ENCODE results near the gene PFKFB4. TPM values are rescaled to one million over a fixed set of nuclear protein-coding genes. Genes with fewer than 3 reads are reported as not detected.
"Not testable (repeated sequence)": the region's sequence is repeated elsewhere in the genome, so short reads cannot be mapped to it uniquely, and the experiment has no call there.

The PFKFB4 gene
- polyA plus RNA-seq, 1 of the 3 experiments (the other 2 are of a cell fraction) = 5.7 TPM

DNA sequence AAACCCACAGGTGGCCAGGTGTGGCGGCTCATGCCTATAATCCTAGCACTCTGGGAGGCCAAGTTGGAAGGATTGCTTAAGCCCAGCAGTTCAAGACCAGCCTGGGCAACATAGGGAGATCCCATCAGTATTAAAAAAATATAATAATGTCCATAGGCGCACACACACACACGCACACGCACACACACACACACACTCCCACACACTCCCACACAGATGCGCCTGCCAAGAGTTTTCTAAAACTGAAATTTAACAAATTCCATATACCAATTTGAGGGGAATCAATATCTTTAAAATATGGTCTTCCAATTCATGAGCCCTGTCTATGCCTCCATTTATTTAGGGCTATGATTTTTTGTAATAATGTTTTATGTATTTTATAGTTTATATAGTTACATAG is 69.7 kb downstream of the PFKFB4 start:
- H3F3A ChIP-seq (replicated peaks; ENCODE audit: insufficient read depth) = peaks cover 14% of the 10 kb centered on the region
- 96% methylated on average over 5 of the region's 5 CpGs for WGBS (ENCODE audit: low lambda C conversion rate)
- POLR2A ChIA-PET = no interaction called here
- no peak overlapping the region for H3K4me3 ChIP-seq (ENCODE audit: low read depth in 2 of 2, low read length in 1 of 2)
- no peak overlapping the region for H2AFZ ChIP-seq (ENCODE audit: low read depth)
- H3K4me1 ChIP-seq (ENCODE audit: control insufficient read depth in 1 of 2, insufficient read depth in 2 of 2, low read depth in 1 of 2, low read length in 1 of 2) = no peaks in the 10 kb centered on the region
- H3K9ac ChIP-seq = no peak overlapping the region
- H3K27me3 ChIP-seq (ENCODE audit: insufficient read depth) = no peaks in the 10 kb centered on the region
- no peak for DNase-seq
- no peaks in the 10 kb centered on the region for H3K9me2 ChIP-seq
- peaks cover 0 to 5% of the 10 kb centered on the region in 2 experiments for H3K36me3 ChIP-seq (replicated peaks in 1 of 2; ENCODE audit: control insufficient read depth in 1 of 2, insufficient read depth in 2 of 2, low read length in 1 of 2)
- no peaks in the 10 kb centered on the region for H3K79me2 ChIP-seq (ENCODE audit: insufficient read depth)
- H4K20me1 ChIP-seq (ENCODE audit: insufficient read depth) = no peaks in the 10 kb centered on the region
- CTCF ChIA-PET = interaction anchor here (1.0 kb wide), 1 partner anchor 16 kb away, joined by 4 read pairs; no protein-coding TSS in a partner anchor
- TF ChIP-seq, protein P1, sequence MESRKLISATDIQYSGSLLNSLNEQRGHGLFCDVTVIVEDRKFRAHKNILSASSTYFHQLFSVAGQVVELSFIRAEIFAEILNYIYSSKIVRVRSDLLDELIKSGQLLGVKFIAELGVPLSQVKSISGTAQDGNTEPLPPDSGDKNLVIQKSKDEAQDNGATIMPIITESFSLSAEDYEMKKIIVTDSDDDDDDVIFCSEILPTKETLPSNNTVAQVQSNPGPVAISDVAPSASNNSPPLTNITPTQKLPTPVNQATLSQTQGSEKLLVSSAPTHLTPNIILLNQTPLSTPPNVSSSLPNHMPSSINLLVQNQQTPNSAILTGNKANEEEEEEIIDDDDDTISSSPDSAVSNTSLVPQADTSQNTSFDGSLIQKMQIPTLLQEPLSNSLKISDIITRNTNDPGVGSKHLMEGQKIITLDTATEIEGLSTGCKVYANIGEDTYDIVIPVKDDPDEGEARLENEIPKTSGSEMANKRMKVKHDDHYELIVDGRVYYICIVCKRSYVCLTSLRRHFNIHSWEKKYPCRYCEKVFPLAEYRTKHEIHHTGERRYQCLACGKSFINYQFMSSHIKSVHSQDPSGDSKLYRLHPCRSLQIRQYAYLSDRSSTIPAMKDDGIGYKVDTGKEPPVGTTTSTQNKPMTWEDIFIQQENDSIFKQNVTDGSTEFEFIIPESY (IDR thresholded peaks at IDR 0.05; ENCODE audit: borderline replicate concordance, low read depth) = no peak
- TF ChIP-seq FOXJ3 (CRISPR knock-in tag; IDR thresholded peaks at IDR 0.05) (no peak), TCF12 (IDR thresholded peaks at IDR 0.05) (no peak)
- TF ChIP-seq, protein P2, sequence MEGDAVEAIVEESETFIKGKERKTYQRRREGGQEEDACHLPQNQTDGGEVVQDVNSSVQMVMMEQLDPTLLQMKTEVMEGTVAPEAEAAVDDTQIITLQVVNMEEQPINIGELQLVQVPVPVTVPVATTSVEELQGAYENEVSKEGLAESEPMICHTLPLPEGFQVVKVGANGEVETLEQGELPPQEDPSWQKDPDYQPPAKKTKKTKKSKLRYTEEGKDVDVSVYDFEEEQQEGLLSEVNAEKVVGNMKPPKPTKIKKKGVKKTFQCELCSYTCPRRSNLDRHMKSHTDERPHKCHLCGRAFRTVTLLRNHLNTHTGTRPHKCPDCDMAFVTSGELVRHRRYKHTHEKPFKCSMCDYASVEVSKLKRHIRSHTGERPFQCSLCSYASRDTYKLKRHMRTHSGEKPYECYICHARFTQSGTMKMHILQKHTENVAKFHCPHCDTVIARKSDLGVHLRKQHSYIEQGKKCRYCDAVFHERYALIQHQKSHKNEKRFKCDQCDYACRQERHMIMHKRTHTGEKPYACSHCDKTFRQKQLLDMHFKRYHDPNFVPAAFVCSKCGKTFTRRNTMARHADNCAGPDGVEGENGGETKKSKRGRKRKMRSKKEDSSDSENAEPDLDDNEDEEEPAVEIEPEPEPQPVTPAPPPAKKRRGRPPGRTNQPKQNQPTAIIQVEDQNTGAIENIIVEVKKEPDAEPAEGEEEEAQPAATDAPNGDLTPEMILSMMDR (IDR thresholded peaks at IDR 0.05) = no peak
- no peaks in the 10 kb centered on the region for H3K9me3 ChIP-seq
- no peak overlapping the region for H3K4me2 ChIP-seq
- no peak overlapping the region for H3K27ac ChIP-seq (ENCODE audit: low read depth in 2 of 2, low read length in 1 of 2)

DNA sequence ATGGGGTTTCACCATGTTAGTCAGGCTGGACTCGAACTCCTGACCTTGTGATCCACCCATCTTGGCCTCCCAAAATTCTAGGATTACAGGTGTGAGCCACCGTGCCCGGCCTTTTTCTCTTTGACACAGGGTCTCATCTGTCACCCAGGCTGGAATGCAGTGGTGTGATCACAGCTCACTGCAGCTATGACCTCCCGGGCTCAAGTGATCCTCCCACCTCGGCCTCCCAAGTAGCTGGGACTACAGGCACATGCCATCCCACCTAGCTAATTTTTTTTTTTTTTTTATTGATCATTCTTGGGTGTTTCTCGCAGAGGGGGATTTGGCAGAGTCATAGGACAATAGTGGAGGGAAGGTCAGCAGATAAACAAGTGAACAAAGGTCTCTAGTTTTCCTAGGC is 73.8 kb downstream of the PFKFB4 start:
- H3K27me3 ChIP-seq (ENCODE audit: insufficient read depth); DNase-seq; POLR2A ChIA-PET; H3K9ac ChIP-seq; H4K20me1 ChIP-seq (ENCODE audit: insufficient read depth); H3K27ac ChIP-seq (ENCODE audit: low read depth in 2 of 2, low read length in 1 of 2); H3K9me3 ChIP-seq; H3K9me2 ChIP-seq; H3K4me3 ChIP-seq (ENCODE audit: low read depth in 2 of 2, low read length in 1 of 2); H3K4me2 ChIP-seq; H3K79me2 ChIP-seq (ENCODE audit: insufficient read depth); H3K4me1 ChIP-seq (ENCODE audit: control insufficient read depth in 1 of 2, insufficient read depth in 2 of 2, low read depth in 1 of 2, low read length in 1 of 2); H2AFZ ChIP-seq (ENCODE audit: low read depth); H3K36me3 ChIP-seq (replicated peaks in 1 of 2; ENCODE audit: control insufficient read depth in 1 of 2, insufficient read depth in 2 of 2, low read length in 1 of 2): not testable (repeated sequence)
- 98% methylated on average over 6 of the region's 6 CpGs for WGBS (ENCODE audit: low lambda C conversion rate)
- CTCF ChIA-PET = interaction anchor here (1.2 kb wide), 1 partner anchor 10 kb away, joined by 5 read pairs; no protein-coding TSS in a partner anchor
- peaks cover 12% of the 10 kb centered on the region for H3F3A ChIP-seq (replicated peaks; ENCODE audit: insufficient read depth)

DNA sequence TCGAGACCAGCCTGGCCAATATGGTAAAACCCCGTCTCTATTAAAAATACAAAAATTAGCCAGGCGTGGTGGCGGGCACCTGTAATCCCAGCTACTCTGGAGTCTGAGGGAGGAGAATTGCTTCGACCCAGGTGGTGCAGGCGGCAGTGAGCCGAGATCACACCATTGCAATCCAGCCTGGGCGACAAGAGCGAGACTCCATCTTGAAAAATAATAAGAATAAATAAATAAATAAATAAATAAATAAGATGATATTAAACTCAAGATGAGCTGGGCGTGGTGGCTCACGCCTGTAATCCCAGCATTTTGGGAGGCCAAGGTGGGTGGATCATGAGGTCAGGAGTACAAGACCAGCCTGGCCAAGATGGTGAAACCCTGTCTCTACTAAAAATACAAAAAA is 75.7 kb downstream of the PFKFB4 start:
- H3K9me3 ChIP-seq; H3K79me2 ChIP-seq (ENCODE audit: insufficient read depth); H4K20me1 ChIP-seq (ENCODE audit: insufficient read depth); POLR2A ChIA-PET; H3K4me1 ChIP-seq (ENCODE audit: control insufficient read depth in 1 of 2, insufficient read depth in 2 of 2, low read depth in 1 of 2, low read length in 1 of 2); H3K4me3 ChIP-seq (ENCODE audit: low read depth in 2 of 2, low read length in 1 of 2); H3K9ac ChIP-seq; H2AFZ ChIP-seq (ENCODE audit: low read depth); H3K27me3 ChIP-seq (ENCODE audit: insufficient read depth); DNase-seq; H3F3A ChIP-seq (replicated peaks; ENCODE audit: insufficient read depth); H3K9me2 ChIP-seq; H3K4me2 ChIP-seq; H3K36me3 ChIP-seq (replicated peaks in 1 of 2; ENCODE audit: control insufficient read depth in 1 of 2, insufficient read depth in 2 of 2, low read length in 1 of 2); H3K27ac ChIP-seq (ENCODE audit: low read depth in 2 of 2, low read length in 1 of 2): not testable (repeated sequence)
- CTCF ChIA-PET = interaction anchor here (2.1 kb wide), 1 partner anchor 45 kb away, joined by 6 read pairs; no protein-coding TSS in a partner anchor
- 97% methylated on average over 11 of the region's 11 CpGs for WGBS (ENCODE audit: low lambda C conversion rate)
